Measurements from ENCODE around the gene STXBP4. TPM values are rescaled to one million over a fixed set of nuclear protein-coding genes. Genes with fewer than 3 reads are reported as not detected.

Gene STXBP4, protein sequence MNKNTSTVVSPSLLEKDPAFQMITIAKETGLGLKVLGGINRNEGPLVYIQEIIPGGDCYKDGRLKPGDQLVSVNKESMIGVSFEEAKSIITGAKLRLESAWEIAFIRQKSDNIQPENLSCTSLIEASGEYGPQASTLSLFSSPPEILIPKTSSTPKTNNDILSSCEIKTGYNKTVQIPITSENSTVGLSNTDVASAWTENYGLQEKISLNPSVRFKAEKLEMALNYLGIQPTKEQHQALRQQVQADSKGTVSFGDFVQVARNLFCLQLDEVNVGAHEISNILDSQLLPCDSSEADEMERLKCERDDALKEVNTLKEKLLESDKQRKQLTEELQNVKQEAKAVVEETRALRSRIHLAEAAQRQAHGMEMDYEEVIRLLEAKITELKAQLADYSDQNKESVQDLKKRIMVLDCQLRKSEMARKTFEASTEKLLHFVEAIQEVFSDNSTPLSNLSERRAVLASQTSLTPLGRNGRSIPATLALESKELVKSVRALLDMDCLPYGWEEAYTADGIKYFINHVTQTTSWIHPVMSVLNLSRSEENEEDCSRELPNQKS
- 5.4 TPM for total RNA-seq

DNA sequence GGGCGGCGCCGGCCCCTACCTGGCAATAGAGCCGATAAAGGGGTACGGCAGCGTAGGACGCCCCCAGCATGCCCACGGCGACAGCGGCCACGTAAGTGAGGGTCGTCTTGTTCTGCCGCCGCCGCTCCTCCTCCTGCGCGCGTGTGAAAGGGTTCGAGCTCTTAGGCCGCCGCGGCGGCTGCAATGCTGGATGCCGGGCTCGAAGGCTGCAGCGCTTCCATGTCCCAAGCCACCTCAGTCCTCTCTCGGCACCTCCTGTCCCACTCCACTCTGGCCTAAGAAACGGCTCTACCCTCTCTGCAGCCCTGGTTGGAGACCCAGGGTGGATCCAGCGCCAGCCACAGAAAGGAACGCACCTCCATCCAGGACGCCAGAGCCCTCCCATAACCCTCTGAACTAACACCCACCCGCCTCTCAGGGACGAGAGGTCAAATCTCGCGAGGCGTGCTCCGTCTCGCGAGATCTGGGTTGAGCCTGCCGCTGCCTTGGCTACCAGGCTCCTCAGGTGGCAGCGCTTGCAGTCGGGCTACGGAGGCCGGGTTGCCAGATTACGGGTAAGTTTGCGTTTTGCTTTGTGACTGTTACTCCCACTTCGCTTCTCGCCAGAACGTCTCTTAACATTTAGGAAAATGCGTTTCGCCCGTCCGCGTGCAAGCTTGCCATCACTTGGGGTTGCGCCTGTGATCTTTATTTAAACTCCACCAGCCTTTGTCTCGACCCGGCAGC lies at the start of gene STXBP4, which contains the start of gene COX11:
Gene STXBP4, plus strand, starts transcription at position 504 of the 726 bp plus-strand sequence. CDS start 17,455 bp downstream, outside the sequence.
Gene COX11, minus strand, starts transcription at position 393 of the 726 bp plus-strand sequence. Its CDS starts 8 bp downstream, at position 385.
- Histone ChIP-seq H3K9me3 (ENCODE audit: low read depth, low read length) (no peaks in the 10 kb centered on the region), H3K4me1 (ENCODE audit: insufficient read depth, low read length) (peaks cover 22% of the 10 kb centered on the region)

DNA sequence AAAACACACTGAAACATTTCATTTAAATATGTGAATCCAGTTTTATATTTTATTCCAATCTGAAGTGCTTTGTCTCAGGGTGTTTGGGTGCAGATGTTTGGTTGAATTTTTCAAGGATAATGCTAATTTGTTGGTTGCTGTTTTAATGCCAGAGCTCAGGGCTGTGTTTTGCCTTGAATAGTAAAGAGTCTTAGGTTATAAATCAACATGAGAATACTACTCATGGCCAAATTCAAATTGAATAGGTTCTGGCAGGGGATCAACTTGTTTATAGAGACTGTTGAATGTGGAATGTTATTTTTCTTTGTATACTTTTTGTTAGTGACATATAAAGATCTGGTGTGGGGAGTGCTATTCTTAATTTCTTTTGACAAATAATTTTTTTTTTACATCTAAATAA lies 49.1 kb upstream of the STXBP4 start:
- no peak overlapping the region for H3K4me3 ChIP-seq (ENCODE audit: low read length)
- H3K27me3 ChIP-seq (ENCODE audit: insufficient read depth, low read length), result no peaks in the 10 kb centered on the region
- H3K9me3 ChIP-seq (ENCODE audit: low read depth, low read length), result no peaks in the 10 kb centered on the region
- no peaks in the 10 kb centered on the region for H3K4me1 ChIP-seq (ENCODE audit: insufficient read depth, low read length)

More for the DNA sequence above, at the start of gene STXBP4, which contains the start of gene COX11:
- H3K4me3 ChIP-seq (ENCODE audit: low read length), result peak within 1 kb of the TSS; percentile 81
- no peaks in the 10 kb centered on the region for H3K27me3 ChIP-seq (ENCODE audit: insufficient read depth, low read length)

DNA sequence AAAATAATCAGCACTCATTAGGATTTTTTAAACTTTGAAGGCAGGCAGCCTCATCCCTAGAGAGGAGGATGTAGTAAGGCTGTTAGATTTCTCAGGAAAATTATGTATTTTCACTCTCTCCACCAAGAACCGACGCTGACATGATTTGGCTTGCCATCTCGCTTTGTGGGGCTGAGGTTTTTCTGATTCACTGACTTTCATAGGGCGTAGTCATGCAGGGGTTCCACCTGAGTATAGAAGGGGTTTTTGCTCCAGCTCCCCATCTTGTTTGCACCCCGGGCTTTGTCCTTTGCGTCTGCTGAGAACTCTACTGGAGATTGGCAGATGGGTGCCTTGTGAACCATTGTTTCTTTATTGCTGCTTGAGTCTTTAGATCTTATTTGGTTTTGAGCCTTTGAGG lies 47.7 kb upstream of the STXBP4 start:
- no peak overlapping the region for H3K4me3 ChIP-seq (ENCODE audit: low read length)
- no peaks in the 10 kb centered on the region for H3K9me3 ChIP-seq (ENCODE audit: low read depth, low read length)
- no peaks in the 10 kb centered on the region for H3K27me3 ChIP-seq (ENCODE audit: insufficient read depth, low read length)
- H3K4me1 ChIP-seq (ENCODE audit: insufficient read depth, low read length), result no peaks in the 10 kb centered on the region

DNA sequence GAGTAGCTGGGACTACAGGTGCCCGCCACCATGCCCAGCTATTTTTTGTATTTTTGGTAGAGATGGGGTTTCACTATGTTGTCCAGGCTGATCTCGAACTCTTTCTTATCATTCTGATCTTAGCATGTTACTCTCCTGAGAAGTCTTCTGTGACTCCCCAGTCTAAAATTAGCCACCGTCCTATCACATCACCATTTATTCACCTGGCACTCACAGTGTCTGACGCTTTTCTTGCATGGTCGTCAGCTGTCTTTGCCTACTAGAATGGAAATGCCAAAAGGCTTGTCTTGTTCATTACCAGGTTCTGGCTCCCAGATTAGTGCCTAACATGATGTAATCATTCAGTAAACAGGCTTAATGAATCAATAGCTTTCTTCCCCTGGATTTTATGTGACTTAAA lies 44.2 kb upstream of the STXBP4 start:
- Histone ChIP-seq H3K27me3 (ENCODE audit: insufficient read depth, low read length) (no peaks in the 10 kb centered on the region), H3K9me3 (ENCODE audit: low read depth, low read length) (no peaks in the 10 kb centered on the region), H3K4me3 (ENCODE audit: low read length) (no peak overlapping the region), H3K4me1 (ENCODE audit: insufficient read depth, low read length) (no peaks in the 10 kb centered on the region)

DNA sequence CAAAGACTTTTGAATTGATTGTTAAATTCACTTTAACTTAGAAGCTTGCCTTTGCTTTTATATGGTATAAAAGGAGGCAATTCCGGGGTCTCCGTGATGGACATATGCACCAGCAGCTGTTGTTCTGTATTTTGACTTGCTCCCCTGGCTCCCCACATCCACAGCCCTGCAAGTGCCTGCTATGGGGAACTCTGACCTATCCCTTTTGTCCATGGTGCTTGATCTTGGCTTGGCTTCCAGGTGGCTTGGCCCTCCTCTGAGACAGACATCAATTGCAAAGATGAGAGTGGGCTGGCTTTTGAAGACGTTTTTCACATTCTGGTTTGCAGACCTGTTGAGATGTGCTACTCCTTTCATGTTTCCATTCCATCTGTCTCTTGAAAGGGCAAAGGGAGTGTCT lies 41.0 kb upstream of the STXBP4 start:
- Histone ChIP-seq H3K27me3 (ENCODE audit: insufficient read depth, low read length) (no peaks in the 10 kb centered on the region), H3K4me1 (ENCODE audit: insufficient read depth, low read length) (no peaks in the 10 kb centered on the region), H3K9me3 (ENCODE audit: low read depth, low read length) (no peaks in the 10 kb centered on the region), H3K4me3 (ENCODE audit: low read length) (no peak overlapping the region)

DNA sequence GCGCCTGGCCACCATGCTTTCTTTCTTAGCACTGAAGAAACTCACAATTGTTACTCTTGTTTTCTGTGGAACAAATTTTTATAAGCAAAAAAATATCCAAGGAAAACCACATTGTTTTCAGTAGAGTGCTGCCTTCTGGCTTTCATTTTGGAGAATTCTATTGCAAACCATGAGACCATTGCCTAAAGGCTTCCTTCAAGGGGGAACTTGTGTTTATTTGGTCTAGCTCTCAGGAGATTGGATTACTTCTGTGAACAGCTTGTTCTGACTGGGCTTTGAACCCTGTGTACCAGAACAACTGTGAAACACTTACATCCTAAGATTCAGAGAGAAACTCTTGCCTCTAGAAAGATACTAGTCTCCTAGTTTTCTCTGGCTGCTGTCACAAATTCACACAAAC lies 35.9 kb upstream of the STXBP4 start:
- no peaks in the 10 kb centered on the region for H3K27me3 ChIP-seq (ENCODE audit: insufficient read depth, low read length)
- no peaks in the 10 kb centered on the region for H3K4me1 ChIP-seq (ENCODE audit: insufficient read depth, low read length)
- H3K4me3 ChIP-seq (ENCODE audit: low read length), result no peak overlapping the region
- no peaks in the 10 kb centered on the region for H3K9me3 ChIP-seq (ENCODE audit: low read depth, low read length)

DNA sequence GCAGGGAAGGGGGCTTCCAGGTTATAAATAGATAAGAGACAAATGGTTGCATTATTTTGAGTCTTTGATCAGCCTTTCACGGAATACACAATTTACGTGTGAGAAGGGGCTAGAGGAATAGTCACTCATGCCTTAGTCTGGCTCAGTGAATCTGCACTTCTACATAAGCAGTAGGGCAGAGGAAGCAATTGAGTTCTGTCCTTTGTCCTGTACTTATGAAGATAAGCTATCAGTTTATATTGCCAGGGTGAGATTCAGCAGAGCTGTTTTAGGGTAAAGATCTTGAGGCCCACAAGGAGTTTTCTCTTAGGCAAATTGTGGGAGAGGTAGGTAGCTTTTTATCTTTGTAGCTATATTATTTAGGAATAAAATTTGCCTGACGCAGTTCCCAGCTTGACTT lies 34.6 kb upstream of the STXBP4 start:
- Histone ChIP-seq H3K4me3 (ENCODE audit: low read length) (no peak overlapping the region), H3K27me3 (ENCODE audit: insufficient read depth, low read length) (no peaks in the 10 kb centered on the region), H3K9me3 (ENCODE audit: low read depth, low read length) (no peaks in the 10 kb centered on the region), H3K4me1 (ENCODE audit: insufficient read depth, low read length) (no peaks in the 10 kb centered on the region)

DNA sequence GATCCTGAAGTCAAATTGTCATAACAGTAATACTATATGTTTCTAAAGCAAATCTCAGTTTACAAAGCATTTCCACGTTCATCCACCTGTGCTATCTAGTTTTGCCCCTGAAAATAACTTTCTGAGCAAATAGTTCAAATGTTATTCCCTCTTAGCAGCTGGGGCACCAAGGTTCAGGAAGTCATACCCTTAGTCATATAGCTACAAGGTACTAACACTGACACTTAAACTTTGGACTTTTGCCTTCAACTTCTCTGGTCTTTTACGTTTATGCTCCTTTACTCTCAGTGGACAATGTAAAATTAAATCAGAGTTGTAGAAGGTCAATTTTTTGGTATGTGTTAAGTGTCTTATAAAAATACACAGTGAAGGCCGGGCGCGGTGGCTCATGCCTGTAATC lies 33.1 kb upstream of the STXBP4 start:
- H3K4me1 ChIP-seq (ENCODE audit: insufficient read depth, low read length), result no peaks in the 10 kb centered on the region
- H3K27me3 ChIP-seq (ENCODE audit: insufficient read depth, low read length), result no peaks in the 10 kb centered on the region
- H3K9me3 ChIP-seq (ENCODE audit: low read depth, low read length), result no peaks in the 10 kb centered on the region
- H3K4me3 ChIP-seq (ENCODE audit: low read length), result no peak overlapping the region

DNA sequence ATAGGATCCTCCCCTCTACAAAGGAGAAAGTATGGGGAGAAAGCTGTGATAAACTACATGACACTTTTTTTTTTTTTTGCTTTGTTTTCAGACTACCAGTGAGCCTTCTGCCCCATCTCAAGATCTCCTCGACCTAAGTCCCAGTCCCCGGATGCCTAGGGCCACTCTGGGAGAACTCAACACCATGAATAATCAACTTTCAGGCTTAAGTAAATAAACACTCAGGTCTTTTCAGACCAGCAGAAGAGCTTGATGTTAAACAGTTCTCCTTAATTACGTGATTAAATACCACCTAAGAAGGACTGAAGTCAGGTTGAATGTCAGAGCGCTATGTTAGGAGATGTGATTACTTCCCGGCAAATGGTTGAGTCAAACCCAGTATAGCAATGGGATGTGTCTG lies 31.5 kb upstream of the STXBP4 start:
- Histone ChIP-seq H3K4me1 (ENCODE audit: insufficient read depth, low read length) (no peaks in the 10 kb centered on the region), H3K9me3 (ENCODE audit: low read depth, low read length) (no peaks in the 10 kb centered on the region), H3K27me3 (ENCODE audit: insufficient read depth, low read length) (no peaks in the 10 kb centered on the region), H3K4me3 (ENCODE audit: low read length) (no peak overlapping the region)

DNA sequence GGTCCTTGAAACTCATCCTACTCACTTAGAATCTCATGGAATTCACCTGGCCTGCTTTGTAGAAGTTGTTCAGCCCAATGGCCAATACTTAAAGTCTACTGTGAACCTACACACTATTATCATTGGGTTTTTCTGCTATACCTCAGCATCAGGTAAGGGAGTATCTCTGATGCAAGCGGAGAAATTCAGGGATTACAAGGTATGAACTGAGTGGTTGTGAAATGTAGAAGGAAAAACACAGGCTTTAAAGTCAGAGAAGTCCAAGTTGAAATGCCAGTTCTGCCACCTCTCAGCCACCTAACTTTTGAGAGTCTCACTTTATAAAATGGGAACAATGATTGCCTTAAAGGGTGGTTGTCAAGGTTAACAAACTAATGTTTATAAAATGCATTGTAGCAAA lies 31.1 kb upstream of the STXBP4 start:
- Histone ChIP-seq H3K4me3 (ENCODE audit: low read length) (no peak overlapping the region), H3K27me3 (ENCODE audit: insufficient read depth, low read length) (no peaks in the 10 kb centered on the region), H3K4me1 (ENCODE audit: insufficient read depth, low read length) (no peaks in the 10 kb centered on the region), H3K9me3 (ENCODE audit: low read depth, low read length) (no peaks in the 10 kb centered on the region)

DNA sequence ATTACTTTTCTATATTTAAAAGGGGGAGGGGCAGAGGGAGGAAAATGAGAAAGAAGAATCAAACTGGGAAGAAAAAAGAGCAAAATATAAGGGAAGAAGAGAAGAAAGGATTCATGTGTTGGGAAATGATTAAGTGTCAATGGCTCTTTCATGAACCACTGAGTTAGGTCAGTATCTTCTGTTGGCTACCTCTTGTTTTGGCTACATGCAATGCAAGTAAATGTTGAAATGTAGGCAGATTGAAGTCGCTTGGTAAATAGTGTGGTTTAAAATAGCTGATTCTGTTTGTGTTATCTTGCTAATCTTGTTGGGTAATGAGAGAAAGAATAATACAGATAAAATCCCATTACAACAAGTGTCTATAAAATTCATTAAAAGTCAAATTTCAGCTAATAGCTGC lies 27.3 kb upstream of the STXBP4 start:
- H3K4me3 ChIP-seq (ENCODE audit: low read length), result no peak overlapping the region
- H3K9me3 ChIP-seq (ENCODE audit: low read depth, low read length), result no peaks in the 10 kb centered on the region
- no peaks in the 10 kb centered on the region for H3K4me1 ChIP-seq (ENCODE audit: insufficient read depth, low read length)
- H3K27me3 ChIP-seq (ENCODE audit: insufficient read depth, low read length), result no peaks in the 10 kb centered on the region

DNA sequence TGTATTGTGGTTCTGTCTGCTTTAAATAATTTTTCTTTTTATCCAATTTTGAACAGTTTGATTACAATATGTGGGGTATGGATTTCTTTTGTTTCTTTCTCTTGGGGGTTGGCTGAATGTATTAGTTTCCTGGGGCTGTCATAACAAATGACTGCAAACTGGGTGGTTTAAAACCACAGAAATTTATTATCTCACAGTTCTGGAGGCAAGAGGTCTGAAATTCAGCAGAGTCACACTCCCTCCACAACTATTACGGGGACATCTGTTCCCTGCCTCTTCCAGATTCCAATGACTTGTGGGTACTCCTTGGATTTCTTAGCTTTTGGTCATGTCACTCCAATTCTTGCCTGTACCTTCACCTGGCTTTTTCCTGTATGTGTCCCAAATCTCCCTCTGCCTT lies 23.8 kb upstream of the STXBP4 start:
- Histone ChIP-seq H3K4me3 (ENCODE audit: low read length) (no peak overlapping the region), H3K9me3 (ENCODE audit: low read depth, low read length) (no peaks in the 10 kb centered on the region), H3K4me1 (ENCODE audit: insufficient read depth, low read length) (no peaks in the 10 kb centered on the region), H3K27me3 (ENCODE audit: insufficient read depth, low read length) (no peaks in the 10 kb centered on the region)

DNA sequence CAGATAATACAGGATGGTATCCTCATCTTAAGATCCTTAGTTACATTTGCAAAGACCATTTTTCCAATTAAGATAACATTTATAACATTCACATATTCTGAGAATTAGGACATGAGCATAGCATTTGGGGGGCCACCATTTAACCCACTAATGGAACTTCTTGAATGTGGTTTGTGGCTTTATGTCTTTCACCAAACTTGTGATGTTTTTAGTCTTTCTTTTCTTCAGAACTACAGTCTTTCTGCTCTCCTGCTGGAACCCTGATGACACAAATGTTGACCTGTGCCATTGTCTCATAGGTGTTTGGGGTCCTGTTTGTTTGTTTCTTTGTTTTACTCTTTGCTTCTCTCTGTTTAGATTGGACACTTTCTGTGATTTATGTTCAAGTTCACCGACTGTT lies 23.3 kb upstream of the STXBP4 start:
- no peak overlapping the region for H3K4me3 ChIP-seq (ENCODE audit: low read length)
- H3K9me3 ChIP-seq (ENCODE audit: low read depth, low read length), result no peaks in the 10 kb centered on the region
- no peaks in the 10 kb centered on the region for H3K4me1 ChIP-seq (ENCODE audit: insufficient read depth, low read length)
- no peaks in the 10 kb centered on the region for H3K27me3 ChIP-seq (ENCODE audit: insufficient read depth, low read length)

DNA sequence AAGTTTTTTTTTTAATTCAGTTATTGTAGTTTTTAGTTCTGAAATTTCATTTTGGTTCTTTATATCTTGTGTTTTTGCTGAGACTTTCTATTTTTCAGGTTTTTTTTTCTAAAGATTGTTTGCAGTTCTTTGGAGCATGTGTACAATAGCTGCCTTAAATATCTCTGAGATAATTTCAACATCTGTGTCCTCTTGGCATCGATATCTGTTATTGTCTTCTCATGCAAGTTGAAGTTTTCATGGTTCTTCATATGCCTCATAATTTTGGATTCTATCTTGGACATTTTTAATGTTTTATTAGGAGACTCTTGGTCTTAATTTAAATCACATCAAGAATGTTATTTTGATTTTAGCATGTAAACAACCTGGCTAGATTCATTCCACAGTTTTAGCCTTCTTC lies 22.9 kb upstream of the STXBP4 start:
- H3K4me1 ChIP-seq (ENCODE audit: insufficient read depth, low read length), result no peaks in the 10 kb centered on the region
- H3K9me3 ChIP-seq (ENCODE audit: low read depth, low read length), result no peaks in the 10 kb centered on the region
- H3K4me3 ChIP-seq (ENCODE audit: low read length), result no peak overlapping the region
- H3K27me3 ChIP-seq (ENCODE audit: insufficient read depth, low read length), result no peaks in the 10 kb centered on the region

DNA sequence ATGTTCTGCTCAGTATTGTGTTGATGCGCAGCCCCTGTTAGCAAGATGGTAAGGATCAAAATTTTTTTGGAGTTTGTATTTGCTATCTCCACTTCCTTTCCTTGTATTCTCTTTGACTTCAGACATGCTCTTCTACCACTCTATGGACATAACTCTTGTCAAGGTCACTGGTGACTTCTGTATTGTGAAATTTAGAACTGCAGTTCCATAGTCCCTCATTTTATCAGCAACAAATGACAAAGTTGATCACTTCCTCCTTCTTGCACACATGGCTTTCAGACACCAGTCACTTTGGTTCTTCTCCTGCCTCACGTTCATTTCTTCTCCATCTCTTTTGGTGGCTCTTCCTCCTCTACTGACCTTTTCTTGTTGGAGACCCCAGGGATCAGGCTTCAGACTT lies 21.2 kb upstream of the STXBP4 start:
- no peak overlapping the region for H3K4me3 ChIP-seq (ENCODE audit: low read length)
- no peaks in the 10 kb centered on the region for H3K9me3 ChIP-seq (ENCODE audit: low read depth, low read length)
- H3K4me1 ChIP-seq (ENCODE audit: insufficient read depth, low read length), result no peaks in the 10 kb centered on the region
- no peaks in the 10 kb centered on the region for H3K27me3 ChIP-seq (ENCODE audit: insufficient read depth, low read length)
